Activated B cell treated with CpG ODN at 0.5 μM for 24 hours (primary cell): ENCODE data around the gene TLNRD1. TPM values are rescaled to one million over a fixed set of nuclear protein-coding genes. Genes with fewer than 3 reads are reported as not detected.
A peak's percentile ranks its signal among the peaks of the same experiment; 100 is the strongest.

ENCODE experiments used
- ATAC-seq: fragments of 200-7000 bp; cut with Tn5 transposase; one replicate; pipeline ENCODE4 v1.10.0; 2021; ENCODE audit warnings: low read depth, mild to moderate bottlenecking, moderate library complexity
- CTCF ChIA-PET: fragments of 350-600 bp; sonication (Branson Sonifier 250); formaldehyde crosslinking; loops from one replicate; lab custom pipeline; 2021; ENCODE audit warnings: antibody characterized with exemption; lab: Charles Lee
- POLR2A ChIA-PET: fragments of 350-600 bp; sonication (Branson Sonifier 250); formaldehyde crosslinking; loops from one replicate; lab custom pipeline; 2021; ENCODE audit warnings: antibody characterized with exemption; lab: Charles Lee
- DNase-seq: peaks from one replicate; pipeline ENCODE4 v3.0.0; 2022
- H3K27ac Mint-ChIP-seq: one replicate; pipeline ENCODE4 v1.8.0; 2020; ENCODE audit warnings: mixed read lengths
- H3K27me3 Mint-ChIP-seq: one replicate; pipeline ENCODE4 v1.8.0; 2021; ENCODE audit warnings: mixed read lengths
- H3K36me3 Mint-ChIP-seq: one replicate; pipeline ENCODE4 v1.8.0; 2021; ENCODE audit warnings: low read depth, mixed read lengths
- H3K4me1 Mint-ChIP-seq: one replicate; pipeline ENCODE4 v1.8.0; 2021; ENCODE audit warnings: mixed read lengths
- H3K4me3 Mint-ChIP-seq: one replicate; pipeline ENCODE4 v1.8.0; 2020; ENCODE audit warnings: mild to moderate bottlenecking, mixed read lengths
- H3K9me3 Mint-ChIP-seq: one replicate; pipeline ENCODE4 v1.8.0; 2020; ENCODE audit warnings: mixed read lengths
- CTCF ChIP-seq: fragments of 200-600 bp; IDR thresholded peaks from one replicate; pipeline ENCODE4 v1.8.0; 2022; ENCODE audit warnings: antibody characterized with exemption, mild to moderate bottlenecking
- intact Hi-C: fragments of 100-400 bp; cut with micrococcal nuclease; formaldehyde crosslinking; loops from one replicate; pipeline ENCODE4 v1.15.1; 2024
- total RNA-seq: library from RNA; stranded (reverse); gene quantifications from 2 replicates; pipeline ENCODE4 v1.2.3, GENCODE V29; 2022

The TLNRD1 gene
- total RNA-seq, 1 donor from 2014 or later, result 25.7 TPM

DNA sequence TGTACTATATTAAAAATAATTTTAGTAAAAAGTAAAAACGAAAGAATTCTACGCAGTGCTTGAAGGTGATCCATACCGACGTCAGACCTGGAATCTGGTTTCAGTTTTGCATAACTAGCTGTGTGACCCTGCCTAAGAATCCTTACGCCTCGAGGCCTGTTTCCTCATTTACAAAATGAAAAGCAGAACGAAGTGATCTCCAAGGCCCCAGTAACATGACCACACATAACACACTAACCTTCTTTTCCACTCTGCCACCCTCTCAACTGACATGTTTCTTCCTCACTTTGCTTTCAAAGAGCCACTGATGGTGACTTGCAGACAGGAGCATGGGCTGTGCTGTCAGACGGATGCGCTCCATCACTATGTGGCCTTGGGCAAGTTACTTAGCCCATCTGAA is 15.9 kb upstream of the TLNRD1 start:
- intact Hi-C loops, result loop anchor here (2.0 to 10.0 kb wide), 3 partner anchors 16 to 307 kb away; partner anchors contain the start of genes ABHD17C and TLNRD1
- POLR2A ChIA-PET, result interaction anchor here (0.9 to 1.0 kb wide), 2 partner anchors 16 to 17 kb away, joined by 3 to 4 read pairs; partner anchors contain the start of gene TLNRD1
- CTCF ChIA-PET, result interaction anchor here (1.3 kb wide), 1 partner anchor 7 kb away, joined by 3 read pairs; no protein-coding TSS in a partner anchor
- Mint-ChIP-seq H3K27me3 (no peaks in the 10 kb centered on the region), H3K9me3 (no peaks in the 10 kb centered on the region), H3K4me1 (peaks cover 63% of the 10 kb centered on the region), H3K4me3 (peak overlapping the region; percentile 66), H3K27ac (peak overlapping the region; percentile 69), H3K36me3 (peaks cover 40% of the 10 kb centered on the region)
- ATAC-seq (peak; percentile 10), DNase-seq (no peak)
- no peak for TF ChIP-seq CTCF

GRCh38 chr15:80985981-80986380 is 14.7 kb upstream of the TLNRD1 start:
- Mint-ChIP-seq H3K4me3 (no peak overlapping the region), H3K4me1 (peaks cover 68% of the 10 kb centered on the region), H3K9me3 (no peaks in the 10 kb centered on the region), H3K36me3 (peaks cover 31% of the 10 kb centered on the region), H3K27me3 (no peaks in the 10 kb centered on the region), H3K27ac (no peak overlapping the region)
- ATAC-seq (no peak), DNase-seq (no peak)
- intact Hi-C loops, result loop anchor here (2.0 to 10.0 kb wide), 3 partner anchors 15 to 306 kb away; partner anchors contain the start of genes ABHD17C and TLNRD1
- no peak for TF ChIP-seq CTCF
- CTCF ChIA-PET, result interaction anchor here (1.3 to 1.8 kb wide), 2 partner anchors 9 to 16 kb away, joined by 3 to 8 read pairs; no protein-coding TSS in a partner anchor
- POLR2A ChIA-PET, result interaction anchor here (0.7 to 5.9 kb wide), 4 partner anchors 14 to 21 kb away, joined by 3 to 83 read pairs (median 4); partner anchors contain the start of gene TLNRD1

GRCh38 chr15:80986487-80986886 is 14.2 kb upstream of the TLNRD1 start:
- H3K36me3 Mint-ChIP-seq, result peaks cover 31% of the 10 kb centered on the region
- ATAC-seq (no peak), DNase-seq (no peak)
- H3K4me3 Mint-ChIP-seq, result no peak overlapping the region
- intact Hi-C loops, result loop anchor here (5.0 to 10.0 kb wide), 2 partner anchors 292 to 306 kb away; partner anchors contain the start of gene ABHD17C
- no peak overlapping the region for H3K27ac Mint-ChIP-seq
- no peak for TF ChIP-seq CTCF
- ChIA-PET CTCF (interaction anchor here (1.8 kb wide), 1 partner anchor 16 kb away, joined by 8 read pairs; no protein-coding TSS in a partner anchor), POLR2A (interaction anchor here (0.7 to 5.9 kb wide), 2 partner anchors 13 to 20 kb away, joined by 5 to 83 read pairs; partner anchors contain the start of gene TLNRD1)
- peaks cover 72% of the 10 kb centered on the region for H3K4me1 Mint-ChIP-seq
- H3K27me3 Mint-ChIP-seq, result no peaks in the 10 kb centered on the region
- H3K9me3 Mint-ChIP-seq, result no peaks in the 10 kb centered on the region

- ATAC-seq (no peak), DNase-seq (no peak)
- Mint-ChIP-seq H3K4me1 (peaks cover 65% of the 10 kb centered on the region), H3K9me3 (no peaks in the 10 kb centered on the region), H3K36me3 (peaks cover 19% of the 10 kb centered on the region), H3K27ac (no peak overlapping the region), H3K27me3 (no peaks in the 10 kb centered on the region), H3K4me3 (peak overlapping the region; percentile 99)
- intact Hi-C loops, result loop anchor here (2.0 to 10.0 kb wide), 3 partner anchors 293 to 1059 kb away; partner anchors contain the start of genes ABHD17C and MEX3B
- POLR2A ChIA-PET, result interaction anchor here (0.9 to 5.9 kb wide), 2 partner anchors 12 to 17 kb away, joined by 3 to 83 read pairs; partner anchors contain the start of gene TLNRD1
- CTCF ChIA-PET, result interaction anchor here (1.5 kb wide), 1 partner anchor 18 kb away, joined by 4 read pairs; no protein-coding TSS in a partner anchor
- no peak for TF ChIP-seq CTCF
These were observed 12.5 kb upstream of the TLNRD1 start for GRCh38 chr15:80988148-80988796.
